GM12875 (cell line): ENCODE data around the gene TARBP1.

Source experiments
- H3K4me3 ChIP-seq: one replicate; pipeline ENCODE4 v1.5.1; 2011; ENCODE audit warnings: low read depth, low read length, control low read depth
- CTCF ChIP-seq: IDR thresholded peaks from 2 replicates; pipeline ENCODE4 v1.5.1; 2011; ENCODE audit warnings: low read depth, mild to moderate bottlenecking, control low read depth, inconsistent platforms, low read length, moderate library complexity, borderline replicate concordance; ENCODE audit not compliant: insufficient read depth

TARBP1 gene

GRCh38 chr1:234458352-234459017, 20.5 kb downstream of the TARBP1 start:
- TF ChIP-seq CTCF, result no peak
- H3K4me3 ChIP-seq, result no peak overlapping the region

GRCh38 chr1:234454926-234455325, 24.1 kb downstream of the TARBP1 start:
- no peak overlapping the region for H3K4me3 ChIP-seq

GRCh38 chr1:234452406-234452965, 26.5 kb downstream of the TARBP1 start:
- H3K4me3 ChIP-seq, result no peak overlapping the region
- TF ChIP-seq CTCF, result no peak

More at GRCh38 chr1:234454926-234455325, 24.1 kb downstream of the TARBP1 start:
- TF ChIP-seq CTCF, result no peak

GRCh38 chr1:234440348-234440747, 38.6 kb downstream of the TARBP1 start:
- no peak overlapping the region for H3K4me3 ChIP-seq
- no peak for TF ChIP-seq CTCF

- H3K4me3 ChIP-seq, result no peak overlapping the region
- TF ChIP-seq CTCF, result no peak
Observed at GRCh38 chr1:234438579-234438978, 40.4 kb downstream of the TARBP1 start.

GRCh38 chr1:234437423-234438171, 41.4 kb downstream of the TARBP1 start:
- TF ChIP-seq CTCF, result no peak
- H3K4me3 ChIP-seq, result no peak overlapping the region
